Duodenal mucosa (tissue), 2 donors: ENCODE data around the gene GPX4.

Experiments
- H3K27ac ChIP-seq: one replicate; pipeline ENCODE4 v1.7.0; 2013; ENCODE audit warnings: low read depth, low read length
- H3K27me3 ChIP-seq, 2 donors: one replicate each; pipeline ENCODE4 v1.7.0; 2013; ENCODE audit warnings: low read length in 2 of 2, control low read depth in 1 of 2; ENCODE audit not compliant: insufficient read depth in 2 of 2, control insufficient read depth in 1 of 2
- H3K36me3 ChIP-seq, 2 donors: one replicate each; pipeline ENCODE4 v1.7.0; 2013; ENCODE audit warnings: low read length in 2 of 2, control low read depth in 1 of 2; ENCODE audit not compliant: insufficient read depth in 2 of 2, control insufficient read depth in 1 of 2
- H3K4me1 ChIP-seq, 2 donors: one replicate each; pipeline ENCODE4 v1.7.0; 2013; ENCODE audit warnings: low read length in 2 of 2, control low read depth in 1 of 2; ENCODE audit not compliant: insufficient read depth in 2 of 2, control insufficient read depth in 1 of 2
- H3K4me3 ChIP-seq, 2 donors: one replicate each; pipeline ENCODE4 v1.7.0; 2013; ENCODE audit warnings: low read length in 2 of 2, low read depth in 1 of 2
- H3K9ac ChIP-seq, 2 donors: one replicate each; pipeline ENCODE4 v1.7.0; 2013; ENCODE audit warnings: low read length in 2 of 2, low read depth in 1 of 2
- H3K9me3 ChIP-seq, 2 donors: one replicate each; pipeline ENCODE4 v1.7.0; 2013; ENCODE audit warnings: low read length in 2 of 2, control low read depth in 1 of 2; ENCODE audit not compliant: control insufficient read depth in 1 of 2

The GPX4 gene

DNA sequence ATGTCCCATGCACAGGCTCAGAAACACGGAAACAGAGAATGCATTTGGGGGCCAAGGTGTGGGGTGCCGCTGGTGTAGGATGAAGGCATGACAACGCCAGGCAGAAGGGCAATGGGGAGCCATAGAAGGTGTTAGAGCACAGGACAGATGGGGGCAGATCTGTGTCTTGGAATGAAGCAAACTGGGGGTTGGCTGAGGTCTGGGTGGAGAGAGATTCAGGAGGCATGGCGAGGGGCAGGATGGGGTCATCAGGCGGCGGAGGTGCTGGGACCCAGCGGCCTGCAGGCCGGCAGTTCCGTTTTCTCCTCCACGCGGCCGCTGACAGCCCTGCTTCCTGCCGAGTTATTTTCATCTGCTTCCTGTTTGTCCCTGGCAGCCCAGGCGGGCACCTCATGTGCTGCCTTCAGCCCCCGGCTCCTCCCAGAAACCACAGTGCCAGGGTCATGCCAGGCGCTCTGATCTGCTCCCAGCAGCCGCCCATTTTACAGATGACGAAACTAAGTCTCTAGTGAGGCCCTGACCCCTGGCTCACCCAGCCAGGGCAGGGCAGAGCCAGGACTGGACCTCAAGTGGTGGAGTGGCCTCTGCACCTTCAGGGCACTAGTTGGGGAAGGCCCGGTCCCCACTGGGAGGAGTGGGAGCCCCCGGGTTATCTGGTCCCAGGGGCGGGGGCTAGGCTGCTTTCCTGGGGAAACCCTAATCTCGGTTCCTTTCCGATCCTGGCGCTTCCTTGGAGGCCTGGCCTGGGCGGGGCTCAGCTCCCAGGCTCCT is 34.6 kb upstream of the GPX4 start:
- peak overlapping the region in 1 of 2 donors; percentile 38 for H3K9ac ChIP-seq
- H3K4me1 ChIP-seq, result peaks cover 14 to 35% of the 10 kb centered on the region in 2 donors
- H3K4me3 ChIP-seq, result peak overlapping the region; percentile 60 to 66

DNA sequence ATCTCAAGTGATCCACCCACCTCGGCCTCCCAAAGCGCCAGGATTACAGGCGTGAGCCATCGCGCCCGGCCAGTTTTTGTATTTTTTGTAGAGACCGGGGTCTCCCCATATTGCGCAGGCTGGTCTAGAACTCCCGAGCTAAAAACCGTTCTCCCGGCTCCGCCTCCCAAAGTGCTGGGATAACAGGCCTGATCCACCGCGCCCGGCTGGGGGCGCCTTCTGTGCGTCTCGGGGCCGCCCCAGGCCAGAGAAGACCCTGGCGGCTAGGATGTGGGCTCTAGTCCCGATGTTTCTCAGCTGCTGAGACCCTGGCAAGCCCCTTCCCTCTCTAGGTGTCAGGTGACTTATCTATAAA is 33.2 kb upstream of the GPX4 start:
- Histone ChIP-seq H3K4me1 (peaks cover 13 to 35% of the 10 kb centered on the region in 2 donors), H3K27me3 (peaks cover 22 to 41% of the 10 kb centered on the region in 2 donors), H3K4me3 (no peak overlapping the region), H3K9ac (no peak overlapping the region), H3K36me3 (peaks cover 0 to 5% of the 10 kb centered on the region in 2 donors), H3K27ac (no peak overlapping the region), H3K9me3 (no peaks in the 10 kb centered on the region)

More for the DNA sequence above, 34.6 kb upstream of the GPX4 start:
- no peaks in the 10 kb centered on the region for H3K9me3 ChIP-seq
- peaks cover 0 to 5% of the 10 kb centered on the region in 2 donors for H3K36me3 ChIP-seq
- peaks cover 22 to 44% of the 10 kb centered on the region in 2 donors for H3K27me3 ChIP-seq
- no peak overlapping the region for H3K27ac ChIP-seq

DNA sequence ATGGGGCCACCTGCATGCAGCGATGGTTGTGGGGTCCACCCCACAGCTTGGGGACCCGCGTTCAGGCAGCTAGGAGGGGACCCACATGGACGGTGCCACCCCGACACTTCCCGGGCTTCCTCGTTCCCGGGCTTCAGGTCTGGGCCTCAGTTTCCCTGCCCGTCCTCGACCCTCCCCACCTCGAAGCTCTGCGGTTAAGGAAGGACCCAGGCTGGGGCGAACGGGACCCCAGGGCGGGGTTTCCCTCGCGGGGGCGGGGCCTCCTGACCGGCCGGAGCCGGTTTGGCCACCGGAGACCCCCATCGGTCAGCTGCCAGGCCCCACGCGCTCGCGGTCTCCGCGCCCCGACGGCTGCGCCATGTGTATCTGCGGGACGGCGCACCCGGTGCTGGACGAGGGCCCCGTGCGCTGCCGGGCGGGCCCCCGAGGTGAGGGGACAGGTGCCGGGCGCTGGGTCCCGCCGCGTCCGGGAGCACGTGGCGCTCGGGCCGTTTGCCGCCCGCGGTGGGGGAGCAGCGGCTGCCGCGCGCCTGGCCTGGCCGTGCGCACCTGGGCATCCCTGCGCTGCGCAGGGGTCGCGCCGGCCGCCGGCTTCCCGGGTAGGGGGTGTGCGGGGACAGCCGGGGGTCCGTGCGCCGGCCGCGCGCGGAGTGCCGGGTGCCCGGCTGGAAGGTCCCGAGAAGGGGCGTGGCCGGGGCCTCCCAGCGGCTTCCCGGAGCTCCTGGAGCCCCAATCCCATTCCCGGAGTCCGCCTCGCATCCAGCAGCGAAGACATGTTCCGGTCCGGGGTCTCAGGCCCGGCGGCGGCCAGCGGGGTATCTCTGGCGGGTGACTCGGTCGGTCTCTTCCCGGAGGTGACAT is 32.6 kb upstream of the GPX4 start:
- Histone ChIP-seq H3K27ac (no peak overlapping the region), H3K4me1 (peaks cover 18 to 37% of the 10 kb centered on the region in 2 donors), H3K36me3 (peaks cover 0 to 5% of the 10 kb centered on the region in 2 donors), H3K27me3 (peaks cover 19 to 36% of the 10 kb centered on the region in 2 donors), H3K9ac (no peak overlapping the region), H3K9me3 (no peaks in the 10 kb centered on the region), H3K4me3 (no peak overlapping the region)

DNA sequence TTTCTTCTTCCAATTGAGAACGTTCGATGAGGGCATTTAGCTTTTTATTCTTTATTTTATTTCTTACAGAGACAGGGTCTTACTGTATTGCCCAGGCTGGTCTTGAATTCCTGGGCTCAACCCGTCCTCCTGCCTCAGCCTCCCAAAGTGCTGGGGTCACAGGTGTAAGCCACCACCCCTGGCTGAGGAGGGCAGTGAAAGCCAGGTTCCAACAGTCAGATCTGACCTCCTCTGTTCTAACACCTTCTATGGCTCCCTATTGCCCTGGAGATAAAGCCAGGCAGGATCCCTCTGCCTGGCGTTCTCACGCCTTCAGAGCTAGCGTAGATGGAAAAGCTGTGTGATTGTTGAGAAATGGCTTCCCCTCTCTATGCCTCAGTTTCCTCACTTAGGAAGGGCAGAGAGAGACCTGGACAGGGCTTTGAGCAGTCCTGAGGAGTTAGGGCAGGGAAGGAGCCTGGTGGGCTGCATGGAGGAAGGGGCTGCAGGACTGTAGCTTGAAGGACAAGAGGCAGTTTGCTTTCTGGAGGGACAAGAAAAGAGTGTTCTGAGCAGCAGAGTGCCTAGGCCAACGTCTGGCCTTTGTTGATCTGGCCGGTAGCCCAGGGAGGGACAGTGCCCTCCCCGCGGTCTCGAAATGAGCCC is 31.3 kb upstream of the GPX4 start:
- peaks cover 10 to 29% of the 10 kb centered on the region in 2 donors for H3K27me3 ChIP-seq
- H3K9ac ChIP-seq, result no peak overlapping the region
- H3K36me3 ChIP-seq, result peaks cover 0 to 5% of the 10 kb centered on the region in 2 donors
- H3K27ac ChIP-seq, result no peak overlapping the region
- no peaks in the 10 kb centered on the region for H3K9me3 ChIP-seq
- H3K4me3 ChIP-seq, result no peak overlapping the region
- peaks cover 22 to 36% of the 10 kb centered on the region in 2 donors for H3K4me1 ChIP-seq

DNA sequence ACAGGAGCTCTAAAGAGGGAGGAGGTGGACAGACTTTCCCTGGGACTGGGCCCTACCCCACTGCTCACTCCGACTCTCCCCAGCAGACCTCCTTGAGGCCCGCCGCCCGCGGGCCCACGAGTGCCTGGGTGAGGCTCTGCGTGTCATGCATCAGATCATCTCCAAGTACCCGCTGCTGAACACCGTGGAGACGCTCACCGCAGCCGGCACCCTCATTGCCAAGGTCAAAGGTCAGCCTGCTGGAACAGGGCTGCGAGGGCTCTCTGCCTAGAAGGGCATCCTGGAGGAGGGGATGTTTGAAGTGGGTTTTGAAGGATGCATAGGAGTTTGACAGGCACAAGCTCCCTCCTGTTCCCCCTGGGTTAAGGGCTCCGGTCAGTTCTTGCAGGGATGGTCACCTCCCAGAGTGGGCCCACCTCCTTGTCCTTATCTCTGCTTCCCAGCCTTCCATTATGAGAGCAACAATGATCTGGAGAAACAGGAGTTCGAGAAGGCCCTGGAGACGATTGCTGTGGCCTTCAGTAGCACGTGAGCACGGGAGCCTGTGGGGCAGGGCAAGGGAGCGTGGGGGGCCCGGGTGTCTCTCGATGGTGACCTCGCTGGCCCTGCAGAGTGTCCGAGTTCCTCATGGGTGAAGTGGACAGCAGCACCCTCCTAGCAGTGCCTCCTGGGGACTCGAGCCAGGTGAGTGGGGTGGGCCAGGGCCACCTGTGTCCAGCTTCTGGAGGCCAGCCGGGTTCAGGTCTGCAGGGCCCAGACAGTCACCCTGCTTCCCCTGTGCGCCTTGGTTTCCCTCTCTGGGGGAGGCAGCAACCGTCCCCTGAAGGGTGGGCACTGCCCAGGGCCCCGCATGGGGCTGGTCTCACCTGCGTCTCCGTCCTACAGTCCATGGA is 30.5 kb upstream of the GPX4 start:
- H3K9me3 ChIP-seq, result no peaks in the 10 kb centered on the region
- no peak overlapping the region for H3K4me3 ChIP-seq
- peaks cover 26 to 40% of the 10 kb centered on the region in 2 donors for H3K4me1 ChIP-seq
- no peak overlapping the region for H3K9ac ChIP-seq
- H3K27ac ChIP-seq, result no peak overlapping the region
- peaks cover 0 to 5% of the 10 kb centered on the region in 2 donors for H3K36me3 ChIP-seq
- H3K27me3 ChIP-seq, result peaks cover 10 to 26% of the 10 kb centered on the region in 2 donors

DNA sequence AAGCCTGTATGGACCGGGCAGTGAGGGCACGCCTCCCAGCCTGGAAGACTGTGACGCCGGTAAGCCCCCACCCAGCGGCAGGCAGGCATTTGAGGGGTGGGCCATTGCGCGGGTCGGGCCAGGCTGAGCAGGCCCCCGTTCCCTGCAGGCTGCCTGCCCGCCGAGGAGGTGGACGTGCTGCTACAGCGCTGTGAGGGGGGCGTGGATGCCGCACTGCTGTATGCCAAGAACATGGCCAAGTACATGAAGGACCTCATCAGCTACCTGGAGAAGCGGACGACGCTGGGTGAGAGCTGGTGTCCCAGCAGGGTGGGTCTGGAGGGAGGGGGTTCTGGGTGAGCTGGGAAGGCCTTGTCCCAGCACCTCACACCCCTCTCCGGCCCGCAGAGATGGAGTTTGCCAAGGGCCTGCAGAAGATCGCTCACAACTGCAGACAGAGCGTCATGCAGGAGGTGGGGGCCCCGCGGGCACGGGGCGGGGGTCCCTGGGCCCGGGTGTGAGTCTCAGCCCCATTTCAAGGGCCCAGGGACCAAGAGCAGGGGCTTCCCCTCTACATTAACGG is 29.8 kb upstream of the GPX4 start:
- H3K4me1 ChIP-seq, result peaks cover 23 to 36% of the 10 kb centered on the region in 2 donors
- H3K27ac ChIP-seq, result no peak overlapping the region
- H3K4me3 ChIP-seq, result peak overlapping the region in 1 of 2 donors; percentile 29
- peaks cover 10 to 19% of the 10 kb centered on the region in 2 donors for H3K27me3 ChIP-seq
- no peak overlapping the region for H3K9ac ChIP-seq
- H3K36me3 ChIP-seq, result peaks cover 0 to 5% of the 10 kb centered on the region in 2 donors
- H3K9me3 ChIP-seq, result no peaks in the 10 kb centered on the region

DNA sequence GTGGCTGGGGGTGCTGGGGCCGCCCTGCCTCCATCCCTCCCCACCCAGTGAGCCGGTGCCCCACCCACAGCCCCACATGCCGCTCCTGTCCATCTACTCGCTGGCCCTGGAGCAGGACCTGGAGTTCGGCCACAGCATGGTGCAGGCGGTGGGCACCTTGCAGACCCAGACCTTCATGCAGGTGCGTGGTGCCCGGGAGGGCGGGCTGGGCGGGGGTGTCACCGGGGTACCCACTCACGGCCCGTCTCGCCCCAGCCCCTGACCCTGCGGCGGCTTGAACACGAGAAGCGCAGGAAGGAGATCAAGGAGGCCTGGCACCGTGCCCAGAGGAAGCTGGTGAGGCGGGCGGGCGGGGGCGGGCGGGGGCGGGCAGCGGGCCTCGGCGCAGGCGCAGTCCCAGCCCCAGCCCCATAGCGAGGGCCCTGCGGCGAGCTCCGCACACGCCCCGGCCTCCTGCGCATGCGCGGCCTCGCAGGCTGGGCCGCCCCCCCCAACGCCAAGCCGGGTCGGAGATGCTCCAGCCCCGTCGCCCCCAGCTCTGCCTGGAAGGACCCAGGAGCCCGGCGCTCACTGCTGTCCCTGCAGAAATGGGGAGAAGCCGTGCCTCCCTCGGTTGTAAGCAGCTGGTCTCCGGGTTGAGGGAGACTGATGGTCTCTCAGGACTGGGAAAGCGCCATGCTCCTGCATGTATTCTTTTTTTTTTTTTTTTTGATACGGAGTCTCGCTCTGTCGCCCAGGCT is 29.1 kb upstream of the GPX4 start:
- Histone ChIP-seq H3K27me3 (peaks cover 10 to 15% of the 10 kb centered on the region in 2 donors), H3K9me3 (no peaks in the 10 kb centered on the region), H3K4me3 (peak overlapping the region; percentile 50 to 57), H3K9ac (no peak overlapping the region), H3K36me3 (peaks cover 0 to 5% of the 10 kb centered on the region in 2 donors), H3K27ac (no peak overlapping the region), H3K4me1 (peaks cover 16 to 29% of the 10 kb centered on the region in 2 donors)

DNA sequence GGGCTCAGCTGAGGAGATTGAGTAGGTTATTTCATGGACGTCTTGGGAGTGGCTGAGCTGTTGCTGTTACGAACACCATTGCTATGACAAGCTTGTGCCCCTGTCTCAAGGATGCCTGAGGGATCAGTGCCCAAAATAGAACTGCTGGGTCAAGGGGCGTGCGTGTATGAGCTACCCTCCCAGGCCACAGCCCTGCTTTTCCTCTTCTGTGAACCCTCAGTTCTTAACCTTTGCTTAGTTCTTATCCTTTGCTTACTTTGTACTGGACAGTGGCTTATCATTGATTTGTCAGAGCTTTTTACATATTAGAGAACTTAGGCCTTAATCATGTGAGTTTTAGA is 27.8 kb upstream of the GPX4 start:
- peaks cover 0 to 17% of the 10 kb centered on the region in 2 donors for H3K36me3 ChIP-seq
- no peak overlapping the region for H3K9ac ChIP-seq
- no peak overlapping the region for H3K27ac ChIP-seq
- peaks cover 16 to 29% of the 10 kb centered on the region in 2 donors for H3K4me1 ChIP-seq
- H3K4me3 ChIP-seq, result no peak overlapping the region
- peaks cover 6 to 11% of the 10 kb centered on the region in 2 donors for H3K27me3 ChIP-seq
- H3K9me3 ChIP-seq, result no peaks in the 10 kb centered on the region

DNA sequence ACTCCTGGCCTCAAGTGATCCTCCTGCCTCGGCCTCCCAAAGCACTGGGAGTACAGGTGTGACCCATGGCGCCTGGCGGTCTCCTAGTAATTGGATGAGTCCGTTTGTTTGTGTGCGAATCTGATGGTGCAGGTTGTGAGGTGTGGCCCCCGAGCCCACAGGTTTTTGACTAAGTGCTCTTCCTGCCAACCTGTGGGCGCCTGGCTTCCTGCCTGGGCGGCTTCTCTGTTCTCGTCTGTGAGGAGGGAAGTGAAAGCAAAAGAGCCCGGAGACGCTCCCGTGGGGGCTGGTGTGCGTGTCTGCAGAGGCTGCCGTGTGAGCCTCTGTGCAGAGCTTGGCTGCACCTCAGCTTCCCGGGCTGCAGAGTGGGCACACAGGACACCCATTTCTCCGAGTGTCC is 26.8 kb upstream of the GPX4 start:
- Histone ChIP-seq H3K4me3 (peak overlapping the region; percentile 58 to 61), H3K27ac (no peak overlapping the region), H3K9ac (no peak overlapping the region), H3K36me3 (peaks cover 0 to 17% of the 10 kb centered on the region in 2 donors), H3K4me1 (peaks cover 16 to 34% of the 10 kb centered on the region in 2 donors), H3K27me3 (peaks cover 5 to 9% of the 10 kb centered on the region in 2 donors), H3K9me3 (no peaks in the 10 kb centered on the region)
